Kidney tubule cell (primary cell): ENCODE results near the gene UQCR11.

Source experiments
- DNase-seq: peaks from one replicate; pipeline ENCODE4 v3.0.0-alpha.2; 2018; ENCODE audit warnings: low spot score

The UQCR11 gene

GRCh38 chr19:1634938-1635243 lies 29.6 kb upstream of the UQCR11 start:
- no peak for DNase-seq

- no peak for DNase-seq
Measured at GRCh38 chr19:1634242-1634937, 29.1 kb upstream of the UQCR11 start.

DNA sequence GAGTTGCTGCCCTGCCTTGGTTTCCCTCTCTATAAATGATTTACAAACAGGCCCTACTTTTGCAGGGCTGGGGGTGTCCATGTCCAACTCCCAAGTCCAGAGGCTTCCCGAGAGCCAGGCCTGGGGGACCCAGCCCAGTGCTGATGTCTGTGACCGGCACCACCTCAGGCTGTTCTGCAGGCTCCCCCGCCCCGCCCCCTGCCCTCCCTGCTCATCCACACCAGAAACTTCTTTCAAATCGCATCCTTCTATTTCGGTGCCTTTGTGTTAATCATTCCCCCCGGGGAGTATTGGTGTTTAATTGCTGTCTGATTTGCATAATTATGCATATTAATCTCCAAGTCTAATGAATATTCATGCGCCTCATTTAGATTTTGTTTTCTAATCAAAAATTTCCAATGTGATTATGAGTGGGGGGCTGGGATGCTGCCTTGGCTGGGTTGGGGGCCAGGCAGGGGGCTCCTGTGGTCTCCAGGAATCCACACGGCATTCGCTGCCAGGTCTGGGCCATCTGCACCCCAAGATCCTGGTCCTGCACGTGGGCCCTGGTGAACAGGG lies 28.1 kb upstream of the UQCR11 start:
- no peak for DNase-seq

- no peak for DNase-seq
Measured at GRCh38 chr19:1632462-1633268, 27.4 kb upstream of the UQCR11 start.

DNA sequence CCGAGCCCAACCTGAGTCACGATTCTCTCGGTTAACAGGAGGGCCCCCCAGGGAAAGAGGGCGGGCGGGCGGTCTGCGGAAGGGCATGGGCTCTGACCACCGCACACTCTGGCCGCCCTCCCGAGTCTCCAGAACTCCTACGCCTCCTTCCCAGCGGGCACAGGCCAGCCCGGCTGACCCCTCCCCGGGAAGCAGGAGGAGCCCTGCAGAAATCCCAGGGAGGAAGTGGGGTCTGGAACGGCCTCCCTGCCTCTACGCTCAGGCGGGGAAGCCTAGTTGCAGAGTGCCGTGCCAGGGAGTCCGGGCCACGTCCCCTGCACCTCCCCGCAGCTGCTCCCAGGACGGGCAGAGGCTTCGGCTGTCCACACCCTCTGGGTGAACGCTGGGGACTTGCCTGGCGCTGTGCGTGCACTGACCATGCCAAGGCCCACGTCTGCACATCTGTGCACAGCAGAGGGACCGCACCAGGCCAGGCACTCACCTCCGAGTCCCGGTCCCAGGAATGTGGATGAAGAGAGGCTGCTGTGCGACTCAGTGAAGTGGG lies 26.4 kb upstream of the UQCR11 start:
- no peak for DNase-seq

- DNase-seq: no peak
Measured at GRCh38 chr19:1630811-1631210, 25.5 kb upstream of the UQCR11 start.

DNA sequence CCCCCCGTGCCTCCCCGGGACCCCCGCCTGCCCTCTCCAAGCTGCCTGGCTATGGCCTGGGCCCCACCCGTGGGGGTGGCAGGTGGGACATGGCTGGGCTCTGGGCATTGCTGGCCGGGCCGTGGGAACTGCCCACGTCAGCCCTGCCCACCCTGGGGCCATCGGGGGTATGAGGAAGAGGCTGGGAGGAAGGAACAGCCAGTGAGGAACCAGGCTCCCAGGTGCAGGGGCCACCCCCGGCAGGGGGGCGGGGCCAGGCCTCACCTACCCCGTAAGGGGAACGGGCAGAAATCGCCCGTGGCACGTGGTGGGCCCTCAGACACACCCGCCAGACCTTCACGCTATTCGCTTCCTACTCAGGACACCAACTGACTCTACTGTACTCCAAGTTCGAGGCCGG lies 24.8 kb upstream of the UQCR11 start:
- no peak for DNase-seq

GRCh38 chr19:1629256-1629808 lies 24.1 kb upstream of the UQCR11 start:
- no peak for DNase-seq

GRCh38 chr19:1627194-1627593 lies 21.9 kb upstream of the UQCR11 start:
- no peak for DNase-seq

DNA sequence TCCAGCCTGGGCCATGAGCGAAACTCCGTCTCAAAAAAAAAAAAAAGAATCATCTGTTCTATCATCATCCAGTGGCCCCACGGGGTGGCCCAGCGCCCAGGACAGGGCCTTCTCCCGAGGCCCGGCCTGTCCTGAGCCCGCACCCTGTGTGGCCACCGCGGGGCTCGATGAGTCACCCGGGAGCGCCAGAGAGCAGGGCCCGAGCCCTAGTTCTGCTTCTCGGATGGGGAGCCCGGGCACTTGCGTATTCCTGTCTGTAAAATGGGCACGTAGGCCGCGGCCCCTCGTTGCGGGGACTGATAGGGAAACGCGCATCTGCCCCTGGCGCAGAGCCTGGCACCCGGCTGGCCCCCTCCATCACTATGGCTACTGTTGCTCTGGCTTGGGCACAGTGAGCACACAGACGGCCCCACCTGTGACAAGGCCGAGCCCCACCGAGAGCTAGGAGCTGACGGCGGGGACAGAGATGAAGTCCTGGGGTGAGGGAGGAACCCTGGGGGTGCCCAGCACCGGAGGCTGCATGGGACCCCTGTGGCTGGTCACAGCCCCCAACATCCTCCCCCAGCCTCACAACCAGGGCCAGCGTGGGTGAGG lies 21.3 kb upstream of the UQCR11 start:
- DNase-seq: no peak

- peak; percentile 12 for DNase-seq
Measured at GRCh38 chr19:1624458-1624857, 19.2 kb upstream of the UQCR11 start.

GRCh38 chr19:1622541-1622940 lies 17.3 kb upstream of the UQCR11 start:
- DNase-seq: no peak

DNA sequence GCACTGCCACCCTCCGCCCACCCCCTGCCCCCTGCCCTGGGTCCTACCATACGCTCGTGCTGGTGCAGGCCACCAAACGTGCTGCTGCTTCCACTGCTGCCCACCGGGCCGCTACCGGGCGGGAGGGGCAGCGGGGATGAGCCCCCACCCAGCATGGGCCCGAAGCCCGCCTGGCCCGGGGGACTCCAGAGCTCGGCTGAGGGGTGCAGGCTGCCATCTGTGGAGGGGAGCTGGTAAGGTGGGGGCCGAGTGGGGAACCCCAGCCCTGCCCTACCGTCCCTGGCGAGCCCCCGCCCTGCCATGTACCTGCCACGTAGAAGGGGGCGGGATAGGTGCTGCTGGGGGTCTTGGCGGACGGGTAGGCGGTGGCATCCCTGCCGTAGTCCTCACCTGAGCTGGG lies 16.7 kb upstream of the UQCR11 start:
- DNase-seq: no peak

DNA sequence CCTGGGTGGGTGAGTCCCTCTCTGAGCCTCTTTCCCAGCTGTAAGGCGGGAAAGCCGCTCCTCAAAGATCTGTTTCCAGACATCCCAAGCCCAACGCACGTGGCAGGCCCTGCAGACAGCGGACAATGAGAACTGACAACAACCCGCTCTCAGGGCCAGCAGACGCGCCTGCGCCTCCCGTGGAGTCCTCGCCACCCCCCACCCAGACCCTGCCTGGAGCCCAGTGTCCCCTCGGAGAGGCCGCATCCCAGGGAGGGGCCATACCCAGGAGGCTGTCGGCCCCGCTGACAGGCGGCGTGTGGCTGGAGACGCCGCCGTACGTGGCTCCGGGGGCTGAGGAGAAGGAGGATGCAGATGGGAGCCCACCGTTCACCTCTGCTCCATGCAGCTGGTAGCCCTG lies 16.3 kb upstream of the UQCR11 start:
- no peak for DNase-seq

DNA sequence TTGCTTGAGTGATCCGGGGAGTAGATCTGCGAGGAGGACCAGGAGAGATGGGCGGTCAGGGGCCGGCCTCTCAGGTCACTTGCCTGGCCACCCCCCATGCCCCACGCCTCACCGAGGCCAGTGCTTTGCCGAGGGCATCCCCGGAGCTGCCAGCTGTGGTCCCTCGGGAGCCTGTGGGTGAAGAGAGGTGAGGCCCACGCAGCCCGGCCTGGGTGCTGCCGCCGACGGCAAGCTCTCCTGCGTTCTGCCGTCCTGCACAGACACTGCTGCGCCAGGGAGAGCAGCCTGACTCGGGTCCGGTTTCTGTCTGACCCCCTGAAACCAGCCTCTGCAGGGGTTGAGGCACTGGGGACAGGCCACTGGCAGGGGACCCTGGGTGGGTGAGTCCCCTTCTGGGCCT lies 15.8 kb upstream of the UQCR11 start:
- no peak for DNase-seq

GRCh38 chr19:1620502-1620901 lies 15.2 kb upstream of the UQCR11 start:
- DNase-seq: no peak

GRCh38 chr19:1619703-1620102 lies 14.4 kb upstream of the UQCR11 start:
- no peak for DNase-seq

DNA sequence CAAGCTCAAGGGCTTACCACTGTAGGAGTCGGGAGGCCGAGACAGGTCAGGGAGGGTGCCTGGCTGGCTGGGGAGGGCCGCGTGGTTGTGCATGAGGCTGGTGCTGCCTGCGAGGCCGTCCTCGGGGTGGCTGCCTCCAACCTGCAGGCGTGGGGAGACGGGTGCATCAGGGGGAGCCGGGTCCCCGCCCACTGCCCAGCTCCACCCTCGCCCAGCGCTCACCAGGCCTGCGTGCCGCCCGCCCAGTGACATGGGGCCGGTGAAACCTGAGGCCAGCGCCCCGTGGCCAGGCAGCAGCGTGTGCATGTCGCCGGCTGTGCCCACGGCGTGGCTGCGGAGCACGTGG lies 13.8 kb upstream of the UQCR11 start:
- DNase-seq: no peak

- peak; percentile 49 for DNase-seq
Measured at GRCh38 chr19:1618157-1619093, 13.2 kb upstream of the UQCR11 start.

DNA sequence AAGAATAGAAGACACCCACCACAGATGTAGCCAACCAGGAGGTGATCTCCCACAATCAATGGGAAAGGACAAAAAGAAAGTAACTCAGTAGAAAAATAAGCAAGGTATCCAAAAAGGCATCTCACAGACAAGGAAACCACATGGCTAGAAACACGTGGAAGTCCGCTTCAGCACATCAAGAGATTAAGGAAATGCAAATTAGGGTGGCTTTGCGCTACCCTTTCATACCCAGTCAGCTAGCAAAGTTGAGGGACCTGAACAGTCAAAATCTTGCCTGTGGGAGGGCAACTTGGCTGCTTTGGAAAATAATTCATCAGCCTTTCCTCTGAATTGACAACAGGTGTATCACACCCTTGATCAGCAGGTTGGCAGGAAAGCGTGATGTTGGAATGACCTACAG lies 11.6 kb upstream of the UQCR11 start:
- DNase-seq: no peak

- DNase-seq: no peak
Measured at GRCh38 chr19:1616396-1616795, 11.1 kb upstream of the UQCR11 start.
